ENCODE measurements around the gene METTL6.
"Not testable (repeated sequence)": the region's sequence is repeated elsewhere in the genome, so short reads cannot be mapped to it uniquely, and the experiment has no call there.

Gene METTL6

GRCh38 chr3:15450438-15451215 is 23.3 kb upstream of the METTL6 start:
- no peak for DNase-seq (ENCODE audit: low read depth)

- DNase-seq (ENCODE audit: low read depth): no peak
Observed at GRCh38 chr3:15449489-15450224, 22.3 kb upstream of the METTL6 start.

GRCh38 chr3:15443826-15444524 is 16.6 kb upstream of the METTL6 start:
- DNase-seq (ENCODE audit: low read depth): peak; percentile 52

- DNase-seq (ENCODE audit: low read depth): peak; percentile 43
Observed at GRCh38 chr3:15440891-15441290, 13.5 kb upstream of the METTL6 start.

- DNase-seq (ENCODE audit: low read depth): peak; percentile 46
Observed at GRCh38 chr3:15439476-15439875, 12.1 kb upstream of the METTL6 start.

GRCh38 chr3:15438983-15439382 is 11.6 kb upstream of the METTL6 start:
- DNase-seq (ENCODE audit: low read depth): peak; percentile 65

GRCh38 chr3:15436246-15436645 is 8.9 kb upstream of the METTL6 start:
- no peak for DNase-seq (ENCODE audit: low read depth)

- DNase-seq (ENCODE audit: low read depth): no peak
Observed at GRCh38 chr3:15434756-15435155, 7.4 kb upstream of the METTL6 start.

GRCh38 chr3:15433531-15433930 is 6.2 kb upstream of the METTL6 start:
- no peak for DNase-seq (ENCODE audit: low read depth)

GRCh38 chr3:15431256-15431837 is 4.0 kb upstream of the METTL6 start:
- no peak for DNase-seq (ENCODE audit: low read depth)

- no peak for DNase-seq (ENCODE audit: low read depth)
Observed at GRCh38 chr3:15430624-15431023, 3.3 kb upstream of the METTL6 start.

- DNase-seq (ENCODE audit: low read depth): no peak
Observed at GRCh38 chr3:15429080-15429479, 1.7 kb upstream of the METTL6 start.

GRCh38 chr3:15428539-15428938 is 1.2 kb upstream of the METTL6 start:
- peak; percentile 89 for DNase-seq (ENCODE audit: low read depth)

- no peak for DNase-seq (ENCODE audit: low read depth)
Observed at GRCh38 chr3:15427981-15428380, 637 bp upstream of the METTL6 start.

- no peak for DNase-seq (ENCODE audit: low read depth)
Observed at GRCh38 chr3:15426579-15427118, 695 bp downstream of the METTL6 start.

- peak; percentile 70 for DNase-seq (ENCODE audit: low read depth)
Observed at GRCh38 chr3:15420871-15421270, 6.5 kb downstream of the METTL6 start.

- not testable (repeated sequence) for DNase-seq (ENCODE audit: low read depth)
Observed at GRCh38 chr3:15410966-15411365, 16.4 kb downstream of the METTL6 start.

GRCh38 chr3:15409774-15410173 is 17.6 kb downstream of the METTL6 start:
- DNase-seq (ENCODE audit: low read depth): no peak

- peak; percentile 34 for DNase-seq (ENCODE audit: low read depth)
Observed at GRCh38 chr3:15409239-15409638, 18.1 kb downstream of the METTL6 start.

GRCh38 chr3:15405448-15406050 is 21.8 kb downstream of the METTL6 start:
- peak; percentile 65 for DNase-seq (ENCODE audit: low read depth)

GRCh38 chr3:15404767-15405166 is 22.6 kb downstream of the METTL6 start:
- no peak for DNase-seq (ENCODE audit: low read depth)

GRCh38 chr3:15403965-15404364 is 23.4 kb downstream of the METTL6 start:
- no peak for DNase-seq (ENCODE audit: low read depth)

Measured in iris pigment epithelial cell (primary cell).